HUES64 (cell line): Measurements from ENCODE around the gene ZNF195.
A peak's percentile ranks its signal among the peaks of the same experiment; 100 is the strongest.
"Not testable (repeated sequence)": the region's sequence is repeated elsewhere in the genome, so short reads cannot be mapped to it uniquely, and the experiment has no call there.

Source experiments
- H3K27ac ChIP-seq: 2 replicates; pipeline ENCODE4 v1.7.0; 2013; ENCODE audit warnings: low read depth, low read length, inconsistent platforms
- H3K27me3 ChIP-seq: 2 replicates; pipeline ENCODE4 v1.6.1; 2013; ENCODE audit warnings: mild to moderate bottlenecking, low read length; ENCODE audit not compliant: insufficient read depth
- H3K36me3 ChIP-seq: 2 replicates; pipeline ENCODE4 v1.6.1; 2013; ENCODE audit warnings: mild to moderate bottlenecking, low read length; ENCODE audit not compliant: insufficient read depth
- H3K4me1 ChIP-seq: 2 replicates; pipeline ENCODE4 v1.6.1; 2013; ENCODE audit warnings: mild to moderate bottlenecking, low read length, moderate library complexity; ENCODE audit not compliant: insufficient read depth
- H3K4me3 ChIP-seq: 2 replicates; pipeline ENCODE4 v1.5.1; 2013; ENCODE audit warnings: mild to moderate bottlenecking, low read length, moderate library complexity
- H3K9ac ChIP-seq: 2 replicates; pipeline ENCODE4 v1.6.1; 2013; ENCODE audit warnings: mild to moderate bottlenecking, low read depth, low read length
- H3K9me3 ChIP-seq: 2 replicates; pipeline ENCODE4 v1.6.1; 2013; ENCODE audit warnings: low read depth, low read length; ENCODE audit not compliant: insufficient read depth
- WGBS: fragments of 150-250, 120-280 bp; methylation state at CpG from one replicate; pipeline ENCODE4 v1.1.7; 2013; ENCODE audit warnings: missing lambda C conversion rate; 5-methylcytosine and 5-hydroxymethylcytosine counted together

The ZNF195 gene

GRCh38 chr11:3398509-3398908 lies 19.6 kb upstream of the ZNF195 start:
- not testable (repeated sequence) for H3K27me3 ChIP-seq, H3K9me3 ChIP-seq, H3K27ac ChIP-seq, H3K9ac ChIP-seq, H3K4me3 ChIP-seq, H3K4me1 ChIP-seq
- H3K36me3 ChIP-seq: peaks cover 29% of the 10 kb centered on the region
- WGBS: 84% methylated on average over 3 of the region's 3 CpGs

- H3K4me1 ChIP-seq, H3K9me3 ChIP-seq, H3K9ac ChIP-seq, H3K27ac ChIP-seq, H3K27me3 ChIP-seq, H3K4me3 ChIP-seq: not testable (repeated sequence)
- WGBS: 95% methylated on average over 3 of the region's 4 CpGs
- peaks cover 29% of the 10 kb centered on the region for H3K36me3 ChIP-seq
Observed at GRCh38 chr11:3398106-3398505, 19.2 kb upstream of the ZNF195 start.

- H3K9ac ChIP-seq, H3K27me3 ChIP-seq, H3K4me3 ChIP-seq, H3K27ac ChIP-seq, H3K4me1 ChIP-seq, H3K9me3 ChIP-seq: not testable (repeated sequence)
- peaks cover 32% of the 10 kb centered on the region for H3K36me3 ChIP-seq
- 90% methylated on average over 23 of the region's 23 CpGs for WGBS
Observed at GRCh38 chr11:3397210-3397609, 18.3 kb upstream of the ZNF195 start.

- H3K27ac ChIP-seq, H3K4me3 ChIP-seq, H3K9me3 ChIP-seq, H3K9ac ChIP-seq, H3K27me3 ChIP-seq, H3K4me1 ChIP-seq: not testable (repeated sequence)
- 92% methylated on average over 5 of the region's 5 CpGs for WGBS
- H3K36me3 ChIP-seq: peaks cover 37% of the 10 kb centered on the region
Observed at GRCh38 chr11:3395468-3395867, 16.5 kb upstream of the ZNF195 start.

GRCh38 chr11:3394956-3395355 lies 16.0 kb upstream of the ZNF195 start:
- H3K36me3 ChIP-seq: peaks cover 42% of the 10 kb centered on the region
- H3K27me3 ChIP-seq, H3K9me3 ChIP-seq, H3K27ac ChIP-seq, H3K4me1 ChIP-seq, H3K4me3 ChIP-seq, H3K9ac ChIP-seq: not testable (repeated sequence)
- whole genome bisulfite sequencing: 94% methylated on average over 10 of the region's 10 CpGs

- H3K4me3 ChIP-seq, H3K9me3 ChIP-seq, H3K4me1 ChIP-seq, H3K27ac ChIP-seq, H3K27me3 ChIP-seq, H3K9ac ChIP-seq: not testable (repeated sequence)
- 94% methylated on average over 13 of the region's 13 CpGs for WGBS
- H3K36me3 ChIP-seq: peaks cover 50% of the 10 kb centered on the region
Observed at GRCh38 chr11:3393450-3393849, 14.5 kb upstream of the ZNF195 start.

- 94% methylated on average over 4 of the region's 5 CpGs for WGBS
- peak overlapping the region; percentile 76 for H3K4me3 ChIP-seq
- no peak overlapping the region for H3K27ac ChIP-seq
- peaks cover 4% of the 10 kb centered on the region; the same call in 1 of the 2 replicates for H3K9me3 ChIP-seq
- H3K36me3 ChIP-seq: peaks cover 56% of the 10 kb centered on the region
- peak overlapping the region; percentile 55 for H3K9ac ChIP-seq
- H3K4me1 ChIP-seq: peaks cover 16% of the 10 kb centered on the region; the same call in 1 of the 2 replicates
- H3K27me3 ChIP-seq: no peaks in the 10 kb centered on the region
Observed at GRCh38 chr11:3382613-3383285, 3.8 kb upstream of the ZNF195 start.

GRCh38 chr11:3381794-3382193 lies 2.8 kb upstream of the ZNF195 start:
- Histone ChIP-seq H3K4me1 (peaks cover 25% of the 10 kb centered on the region), H3K4me3 (peak overlapping the region; percentile 76), H3K9ac (peak overlapping the region; percentile 86), H3K27me3 (no peaks in the 10 kb centered on the region), H3K36me3 (peaks cover 58% of the 10 kb centered on the region), H3K27ac (no peak overlapping the region), H3K9me3 (peaks cover 4% of the 10 kb centered on the region; the same call in 1 of the 2 replicates)
- 67% methylated on average over 3 of the region's 5 CpGs for WGBS

- no peaks in the 10 kb centered on the region for H3K27me3 ChIP-seq
- peak overlapping the region; percentile 76 for H3K4me3 ChIP-seq
- H3K4me1 ChIP-seq: peaks cover 30% of the 10 kb centered on the region
- peaks cover under 1% of the 10 kb centered on the region; the same call in 1 of the 2 replicates for H3K9me3 ChIP-seq
- H3K27ac ChIP-seq: peak overlapping the region; percentile 55; the same call in 1 of the 2 replicates
- peak overlapping the region; percentile 86 for H3K9ac ChIP-seq
- whole genome bisulfite sequencing: 73% methylated on average over 12 of the region's 12 CpGs
- H3K36me3 ChIP-seq: peaks cover 58% of the 10 kb centered on the region
Observed at GRCh38 chr11:3380706-3381545, 2.0 kb upstream of the ZNF195 start.

- Histone ChIP-seq H3K36me3 (peaks cover 73% of the 10 kb centered on the region), H3K4me3 (no peak overlapping the region), H3K27me3 (no peaks in the 10 kb centered on the region), H3K27ac (no peak overlapping the region), H3K9me3 (no peaks in the 10 kb centered on the region), H3K9ac (no peak overlapping the region), H3K4me1 (peaks cover 20% of the 10 kb centered on the region)
- WGBS: over 99% methylated on average over 4 of the region's 4 CpGs
Observed at GRCh38 chr11:3375552-3375951, 3.4 kb downstream of the ZNF195 start.

GRCh38 chr11:3370311-3370870 lies 8.6 kb downstream of the ZNF195 start:
- Histone ChIP-seq H3K36me3 (peaks cover 98% of the 10 kb centered on the region), H3K27ac (no peak overlapping the region), H3K4me3 (no peak overlapping the region), H3K9ac (no peak overlapping the region), H3K4me1 (no peaks in the 10 kb centered on the region), H3K9me3 (peaks cover 31% of the 10 kb centered on the region; the same call in 1 of the 2 replicates), H3K27me3 (no peaks in the 10 kb centered on the region)
- WGBS: 92% methylated on average over 9 of the region's 9 CpGs
